ENCODE measurements around the gene HBD. TPM values are rescaled to one million over a fixed set of nuclear protein-coding genes. Genes with fewer than 3 reads are reported as not detected.

The HBD gene
- total and polyA plus RNA-seq, 9 of the 15 experiments (the other 6 are each of a cell fraction or from before 2014, with no cell fraction given): 11.8 to 169 (median 36.0) TPM

DNA sequence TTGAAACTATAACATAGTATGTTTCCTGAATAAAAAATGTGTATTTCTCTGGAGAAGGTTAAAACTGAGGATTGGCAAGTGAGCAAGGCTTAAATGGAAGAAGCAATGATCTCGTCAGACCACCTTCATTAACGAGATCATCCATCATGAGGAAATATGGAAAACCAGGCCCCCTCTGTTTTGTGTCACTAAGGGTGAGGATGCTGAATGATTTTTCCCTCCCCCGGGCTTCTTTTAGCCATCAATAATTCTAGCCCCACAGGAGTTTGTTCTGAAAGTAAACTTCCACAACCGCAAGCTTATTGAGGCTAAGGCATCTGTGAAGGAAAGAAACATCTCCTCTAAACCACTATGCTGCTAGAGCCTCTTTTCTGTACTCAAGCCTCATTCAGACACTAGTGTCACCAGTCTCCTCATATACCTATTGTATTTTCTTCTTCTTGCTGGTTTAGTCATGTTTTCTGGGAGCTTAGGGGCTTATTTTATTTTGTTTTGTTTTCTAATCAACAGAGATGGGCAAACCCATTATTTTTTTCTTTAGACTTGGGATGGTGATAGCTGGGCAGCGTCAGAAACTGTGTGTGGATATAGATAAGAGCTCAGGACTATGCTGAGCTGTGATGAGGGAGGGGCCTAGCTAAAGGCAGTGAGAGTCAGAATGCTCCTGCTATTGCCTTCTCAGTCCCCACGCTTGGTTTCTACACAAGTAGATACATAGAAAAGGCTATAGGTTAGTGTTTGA, 41.3 kb upstream of the HBD start (continued):
- TF ChIP-seq, protein P1, sequence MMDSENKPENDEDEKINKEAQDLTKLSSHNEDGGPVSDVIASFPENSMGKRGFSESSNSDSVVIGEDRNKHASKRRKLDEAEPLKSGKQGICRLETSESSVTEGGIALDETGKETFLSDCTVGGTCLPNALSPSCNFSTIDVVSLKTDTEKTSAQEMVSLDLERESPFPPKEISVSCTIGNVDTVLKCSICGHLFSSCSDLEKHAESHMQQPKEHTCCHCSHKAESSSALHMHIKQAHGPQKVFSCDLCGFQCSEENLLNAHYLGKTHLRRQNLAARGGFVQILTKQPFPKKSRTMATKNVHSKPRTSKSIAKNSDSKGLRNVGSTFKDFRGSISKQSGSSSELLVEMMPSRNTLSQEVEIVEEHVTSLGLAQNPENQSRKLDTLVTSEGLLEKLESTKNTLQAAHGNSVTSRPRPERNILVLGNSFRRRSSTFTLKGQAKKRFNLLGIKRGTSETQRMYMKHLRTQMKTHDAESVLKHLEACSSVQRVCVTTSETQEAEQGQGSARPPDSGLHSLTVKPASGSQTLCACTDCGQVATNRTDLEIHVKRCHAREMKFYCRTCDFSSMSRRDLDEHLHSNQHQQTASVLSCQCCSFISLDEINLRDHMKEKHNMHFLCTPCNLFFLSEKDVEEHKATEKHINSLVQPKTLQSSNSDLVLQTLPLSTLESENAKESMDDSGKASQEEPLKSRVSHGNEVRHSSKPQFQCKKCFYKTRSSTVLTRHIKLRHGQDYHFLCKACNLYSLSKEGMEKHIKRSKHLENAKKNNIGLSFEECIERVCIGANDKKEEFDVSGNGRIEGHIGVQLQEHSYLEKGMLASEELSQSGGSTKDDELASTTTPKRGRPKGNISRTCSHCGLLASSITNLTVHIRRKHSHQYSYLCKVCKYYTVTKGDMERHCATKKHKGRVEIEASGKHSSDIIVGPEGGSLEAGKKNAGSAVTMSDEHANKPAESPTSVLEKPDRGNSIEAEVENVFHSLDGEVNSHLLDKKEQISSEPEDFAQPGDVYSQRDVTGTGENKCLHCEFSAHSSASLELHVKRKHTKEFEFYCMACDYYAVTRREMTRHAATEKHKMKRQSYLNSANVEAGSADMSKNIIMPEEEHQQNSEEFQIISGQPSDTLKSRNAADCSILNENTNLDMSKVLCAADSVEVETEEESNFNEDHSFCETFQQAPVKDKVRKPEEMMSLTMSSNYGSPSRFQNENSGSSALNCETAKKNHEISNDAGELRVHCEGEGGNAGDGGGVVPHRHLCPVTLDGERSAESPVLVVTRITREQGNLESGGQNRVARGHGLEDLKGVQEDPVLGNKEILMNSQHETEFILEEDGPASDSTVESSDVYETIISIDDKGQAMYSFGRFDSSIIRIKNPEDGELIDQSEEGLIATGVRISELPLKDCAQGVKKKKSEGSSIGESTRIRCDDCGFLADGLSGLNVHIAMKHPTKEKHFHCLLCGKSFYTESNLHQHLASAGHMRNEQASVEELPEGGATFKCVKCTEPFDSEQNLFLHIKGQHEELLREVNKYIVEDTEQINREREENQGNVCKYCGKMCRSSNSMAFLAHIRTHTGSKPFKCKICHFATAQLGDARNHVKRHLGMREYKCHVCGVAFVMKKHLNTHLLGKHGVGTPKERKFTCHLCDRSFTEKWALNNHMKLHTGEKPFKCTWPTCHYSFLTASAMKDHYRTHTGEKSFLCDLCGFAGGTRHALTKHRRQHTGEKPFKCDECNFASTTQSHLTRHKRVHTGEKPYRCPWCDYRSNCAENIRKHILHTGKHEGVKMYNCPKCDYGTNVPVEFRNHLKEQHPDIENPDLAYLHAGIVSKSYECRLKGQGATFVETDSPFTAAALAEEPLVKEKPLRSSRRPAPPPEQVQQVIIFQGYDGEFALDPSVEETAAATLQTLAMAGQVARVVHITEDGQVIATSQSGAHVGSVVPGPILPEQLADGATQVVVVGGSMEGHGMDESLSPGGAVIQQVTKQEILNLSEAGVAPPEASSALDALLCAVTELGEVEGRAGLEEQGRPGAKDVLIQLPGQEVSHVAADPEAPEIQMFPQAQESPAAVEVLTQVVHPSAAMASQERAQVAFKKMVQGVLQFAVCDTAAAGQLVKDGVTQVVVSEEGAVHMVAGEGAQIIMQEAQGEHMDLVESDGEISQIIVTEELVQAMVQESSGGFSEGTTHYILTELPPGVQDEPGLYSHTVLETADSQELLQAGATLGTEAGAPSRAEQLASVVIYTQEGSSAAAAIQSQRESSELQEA (IDR thresholded peaks at IDR 0.05; ENCODE audit: low read depth): no peak
- TF ChIP-seq HNRNPL (IDR thresholded peaks at IDR 0.05; ENCODE audit: low read depth, low read length): no peak
- TF ChIP-seq RAD51 (IDR thresholded peaks at IDR 0.05; ENCODE audit: borderline replicate concordance, low read depth): no peak
- peak; percentile 52; the same call in 1 of the 2 replicates for TF ChIP-seq MYC (IDR thresholded peaks at IDR 0.05; ENCODE audit: low read depth, low read length)
- no peak for TF ChIP-seq MYC (CRISPR knock-in tag; IDR thresholded peaks at IDR 0.05; ENCODE audit: borderline replicate concordance, low read depth)
- TF ChIP-seq CTBP1 (IDR thresholded peaks at IDR 0.05; ENCODE audit: borderline replicate concordance): peak; percentile 65; the same call in 1 of the 2 replicates
- TF ChIP-seq MEF2D (tag; conservative IDR thresholded peaks at IDR 0.05; ENCODE audit: low read depth): no peak
- no peak; the same call in 1 of the 2 replicates for TF ChIP-seq ETV1 (tag; conservative IDR thresholded peaks at IDR 0.05; ENCODE audit: low read depth)
- TF ChIP-seq, protein P2, sequence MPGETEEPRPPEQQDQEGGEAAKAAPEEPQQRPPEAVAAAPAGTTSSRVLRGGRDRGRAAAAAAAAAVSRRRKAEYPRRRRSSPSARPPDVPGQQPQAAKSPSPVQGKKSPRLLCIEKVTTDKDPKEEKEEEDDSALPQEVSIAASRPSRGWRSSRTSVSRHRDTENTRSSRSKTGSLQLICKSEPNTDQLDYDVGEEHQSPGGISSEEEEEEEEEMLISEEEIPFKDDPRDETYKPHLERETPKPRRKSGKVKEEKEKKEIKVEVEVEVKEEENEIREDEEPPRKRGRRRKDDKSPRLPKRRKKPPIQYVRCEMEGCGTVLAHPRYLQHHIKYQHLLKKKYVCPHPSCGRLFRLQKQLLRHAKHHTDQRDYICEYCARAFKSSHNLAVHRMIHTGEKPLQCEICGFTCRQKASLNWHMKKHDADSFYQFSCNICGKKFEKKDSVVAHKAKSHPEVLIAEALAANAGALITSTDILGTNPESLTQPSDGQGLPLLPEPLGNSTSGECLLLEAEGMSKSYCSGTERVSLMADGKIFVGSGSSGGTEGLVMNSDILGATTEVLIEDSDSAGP (CRISPR knock-in tag; IDR thresholded peaks at IDR 0.05): no peak

Measured in K562 (cell line).